GM18870 (cell line): ENCODE results near the gene HERC4.
"Not testable (repeated sequence)": the region's sequence is repeated elsewhere in the genome, so short reads cannot be mapped to it uniquely, and the experiment has no call there.

ENCODE experiments used
- ATAC-seq: cut with Tn5 transposase; IDR thresholded peaks from one replicate; pipeline ENCODE4 v1.9.1; 2021; ENCODE audit warnings: moderate library complexity; ENCODE audit not compliant: unreplicated experiment

Gene HERC4

GRCh38 chr10:67884842-67885670, 190.0 kb downstream of the HERC4 start:
- ATAC-seq, result peak; percentile 33

- ATAC-seq, result peak; percentile 83
Observed at GRCh38 chr10:67884313-67884841, 190.7 kb downstream of the HERC4 start, which contains the start of gene SIRT1. TSS of gene SIRT1 (plus strand) at chr10:67884656. CDS start at chr10:67884722, 66 bp downstream.

- ATAC-seq, result no peak
Observed at GRCh38 chr10:67883710-67884312, 191.3 kb downstream of the HERC4 start.

- no peak for ATAC-seq
Observed at GRCh38 chr10:67878133-67878532, 196.9 kb downstream of the HERC4 start.

- ATAC-seq, result not testable (repeated sequence)
Observed at GRCh38 chr10:67877421-67877820, 197.7 kb downstream of the HERC4 start.

- ATAC-seq, result no peak
Observed at GRCh38 chr10:67875340-67876238, 199.5 kb downstream of the HERC4 start.
